Measurements from ENCODE around the gene NEK5.

DNA sequence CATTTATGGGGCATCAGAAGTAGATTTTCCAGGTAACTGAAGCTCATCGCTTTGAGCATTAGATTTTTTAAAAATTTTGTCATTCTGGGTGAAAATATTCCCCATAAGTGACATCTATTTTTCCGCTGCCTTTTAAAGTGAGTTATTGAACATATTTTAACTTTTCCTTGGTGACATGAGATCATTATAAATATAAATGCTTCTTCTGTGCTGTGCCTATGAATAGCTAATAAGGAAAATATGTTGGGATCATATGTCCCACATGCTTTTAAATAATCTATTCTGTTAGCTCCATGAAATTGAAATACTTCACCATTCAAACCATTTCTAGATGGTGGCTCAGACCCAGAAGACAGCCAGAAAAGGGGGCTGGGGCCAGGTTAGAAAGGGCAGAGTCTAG lies 131.7 kb downstream of the NEK5 start:
- TF ChIP-seq, protein P1, sequence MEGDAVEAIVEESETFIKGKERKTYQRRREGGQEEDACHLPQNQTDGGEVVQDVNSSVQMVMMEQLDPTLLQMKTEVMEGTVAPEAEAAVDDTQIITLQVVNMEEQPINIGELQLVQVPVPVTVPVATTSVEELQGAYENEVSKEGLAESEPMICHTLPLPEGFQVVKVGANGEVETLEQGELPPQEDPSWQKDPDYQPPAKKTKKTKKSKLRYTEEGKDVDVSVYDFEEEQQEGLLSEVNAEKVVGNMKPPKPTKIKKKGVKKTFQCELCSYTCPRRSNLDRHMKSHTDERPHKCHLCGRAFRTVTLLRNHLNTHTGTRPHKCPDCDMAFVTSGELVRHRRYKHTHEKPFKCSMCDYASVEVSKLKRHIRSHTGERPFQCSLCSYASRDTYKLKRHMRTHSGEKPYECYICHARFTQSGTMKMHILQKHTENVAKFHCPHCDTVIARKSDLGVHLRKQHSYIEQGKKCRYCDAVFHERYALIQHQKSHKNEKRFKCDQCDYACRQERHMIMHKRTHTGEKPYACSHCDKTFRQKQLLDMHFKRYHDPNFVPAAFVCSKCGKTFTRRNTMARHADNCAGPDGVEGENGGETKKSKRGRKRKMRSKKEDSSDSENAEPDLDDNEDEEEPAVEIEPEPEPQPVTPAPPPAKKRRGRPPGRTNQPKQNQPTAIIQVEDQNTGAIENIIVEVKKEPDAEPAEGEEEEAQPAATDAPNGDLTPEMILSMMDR (IDR thresholded peaks at IDR 0.05) = no peak
- no peak for TF ChIP-seq ZFX (IDR thresholded peaks at IDR 0.05; ENCODE audit: borderline replicate concordance)

Measured in 22Rv1 (cell line).